ENCODE measurements around the gene ADPRS.

DNA sequence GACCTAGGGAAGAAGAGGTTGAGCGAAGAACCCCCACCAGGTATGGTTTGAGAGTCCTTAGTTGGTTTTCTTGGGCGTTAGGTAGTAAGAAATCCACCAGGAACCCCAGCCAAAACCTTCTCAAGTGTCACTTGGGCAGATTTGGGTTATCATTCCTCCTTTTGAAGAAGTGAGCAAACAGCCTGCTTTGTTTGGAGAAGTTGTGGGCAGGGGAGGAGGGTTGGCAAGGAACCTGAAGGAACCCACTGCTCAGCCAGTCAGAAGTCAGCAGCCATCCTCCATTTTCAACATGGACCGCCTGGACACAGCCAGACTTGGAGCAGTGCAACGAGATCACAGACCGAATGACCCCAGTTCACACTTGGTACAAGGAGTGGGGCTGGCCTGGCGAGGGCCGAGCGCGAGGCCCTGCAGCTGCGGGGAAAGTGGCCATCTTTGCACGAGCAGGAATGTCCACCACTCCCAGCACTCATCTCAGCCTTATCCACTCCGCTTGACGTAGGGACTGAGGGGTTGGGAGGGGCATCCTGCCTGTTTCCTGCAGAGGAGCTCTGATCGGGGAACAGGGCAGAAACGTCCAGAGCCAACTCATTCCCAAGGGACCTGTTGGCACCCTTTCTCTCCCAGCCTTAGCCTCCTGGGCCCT, 7.2 kb downstream of the ADPRS start:
- TF ChIP-seq, protein P1, sequence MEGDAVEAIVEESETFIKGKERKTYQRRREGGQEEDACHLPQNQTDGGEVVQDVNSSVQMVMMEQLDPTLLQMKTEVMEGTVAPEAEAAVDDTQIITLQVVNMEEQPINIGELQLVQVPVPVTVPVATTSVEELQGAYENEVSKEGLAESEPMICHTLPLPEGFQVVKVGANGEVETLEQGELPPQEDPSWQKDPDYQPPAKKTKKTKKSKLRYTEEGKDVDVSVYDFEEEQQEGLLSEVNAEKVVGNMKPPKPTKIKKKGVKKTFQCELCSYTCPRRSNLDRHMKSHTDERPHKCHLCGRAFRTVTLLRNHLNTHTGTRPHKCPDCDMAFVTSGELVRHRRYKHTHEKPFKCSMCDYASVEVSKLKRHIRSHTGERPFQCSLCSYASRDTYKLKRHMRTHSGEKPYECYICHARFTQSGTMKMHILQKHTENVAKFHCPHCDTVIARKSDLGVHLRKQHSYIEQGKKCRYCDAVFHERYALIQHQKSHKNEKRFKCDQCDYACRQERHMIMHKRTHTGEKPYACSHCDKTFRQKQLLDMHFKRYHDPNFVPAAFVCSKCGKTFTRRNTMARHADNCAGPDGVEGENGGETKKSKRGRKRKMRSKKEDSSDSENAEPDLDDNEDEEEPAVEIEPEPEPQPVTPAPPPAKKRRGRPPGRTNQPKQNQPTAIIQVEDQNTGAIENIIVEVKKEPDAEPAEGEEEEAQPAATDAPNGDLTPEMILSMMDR (IDR thresholded peaks at IDR 0.05): no peak
- TF ChIP-seq POLR2A (IDR thresholded peaks at IDR 0.05) (no peak), EP300 (IDR thresholded peaks at IDR 0.05) (no peak), POLR2AphosphoS5 (IDR thresholded peaks at IDR 0.05) (no peak)

Data from suprapubic skin (tissue), 4 donors.